Endothelial cell (in vitro differentiated cells): Measurements from ENCODE around the gene HSDL2. TPM values are rescaled to one million over a fixed set of nuclear protein-coding genes. Genes with fewer than 3 reads are reported as not detected.
"Not testable (repeated sequence)": the region's sequence is repeated elsewhere in the genome, so short reads cannot be mapped to it uniquely, and the experiment has no call there.

Experiments used
- DNase-seq: peaks from one replicate; pipeline ENCODE4 v3.0.0; 2021; ENCODE audit warnings: low spot score
- H3K27ac Mint-ChIP-seq: one replicate; pipeline ENCODE4 v1.8.0; 2021; ENCODE audit warnings: mixed read lengths, inconsistent platforms; ENCODE audit not compliant: unreplicated experiment
- H3K27me3 Mint-ChIP-seq: one replicate; pipeline ENCODE4 v1.8.0; 2021; ENCODE audit warnings: mild to moderate bottlenecking, moderate library complexity, mixed read lengths, inconsistent platforms; ENCODE audit not compliant: unreplicated experiment
- H3K36me3 Mint-ChIP-seq: one replicate; pipeline ENCODE4 v1.8.0; 2021; ENCODE audit warnings: mild to moderate bottlenecking, low read depth, mixed read lengths, inconsistent platforms; ENCODE audit not compliant: unreplicated experiment
- H3K4me1 Mint-ChIP-seq: one replicate; pipeline ENCODE4 v1.8.0; 2021; ENCODE audit warnings: mild to moderate bottlenecking, mixed read lengths, inconsistent platforms; ENCODE audit not compliant: unreplicated experiment
- H3K4me3 Mint-ChIP-seq: one replicate; pipeline ENCODE4 v1.8.0; 2021; ENCODE audit warnings: mild to moderate bottlenecking, mixed read lengths, inconsistent platforms; ENCODE audit not compliant: unreplicated experiment
- H3K9me3 Mint-ChIP-seq: one replicate; pipeline ENCODE4 v1.8.0; 2021; ENCODE audit warnings: mixed read lengths, inconsistent platforms; ENCODE audit not compliant: unreplicated experiment
- total RNA-seq: library from RNA; stranded (reverse); fragmentation: NEBNext Ultra II Directional; extraction: Animal tissue kit (Norgen Biotek cat#: 25700); gene quantifications from one replicate; pipeline ENCODE4 v1.2.1, GENCODE V29; 2021; ENCODE audit not compliant: unreplicated experiment
- TF ChIP-seq, protein P1 (sequence below): fragments of 200-600 bp; sonication (generic); IDR thresholded peaks from one replicate; pipeline ENCODE4 v1.5.0; 2021; ENCODE audit warnings: antibody characterized with exemption; ENCODE audit not compliant: unreplicated experiment

The HSDL2 gene
- total RNA-seq, 1 donor from 2014 or later, result 7.9 TPM

DNA sequence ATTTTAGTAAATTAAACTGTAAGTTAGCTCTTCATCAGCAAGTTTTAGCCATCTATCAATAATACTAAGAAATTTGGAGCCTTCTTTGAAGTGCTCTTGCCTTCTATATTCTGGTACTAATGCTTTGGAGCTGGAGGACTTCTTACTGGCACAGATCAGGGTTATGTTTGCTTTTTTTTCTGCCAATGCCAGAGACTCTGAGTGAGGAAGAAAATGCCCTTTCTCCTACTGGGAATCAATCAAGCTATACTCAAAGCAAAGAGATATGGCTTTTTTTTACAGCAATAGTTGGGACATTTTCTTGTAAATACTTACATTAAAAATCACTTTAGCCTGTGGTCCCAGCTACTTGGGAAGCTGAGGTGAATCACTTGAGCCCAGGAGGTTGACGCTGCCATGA is 4.3 kb downstream of the HSDL2 start:
- Mint-ChIP-seq H3K4me3 (no peak overlapping the region), H3K27ac (no peak overlapping the region), H3K27me3 (peaks cover 2% of the 10 kb centered on the region), H3K4me1 (peaks cover 11% of the 10 kb centered on the region), H3K36me3 (peaks cover 4% of the 10 kb centered on the region), H3K9me3 (no peaks in the 10 kb centered on the region)
- TF ChIP-seq, protein P1, sequence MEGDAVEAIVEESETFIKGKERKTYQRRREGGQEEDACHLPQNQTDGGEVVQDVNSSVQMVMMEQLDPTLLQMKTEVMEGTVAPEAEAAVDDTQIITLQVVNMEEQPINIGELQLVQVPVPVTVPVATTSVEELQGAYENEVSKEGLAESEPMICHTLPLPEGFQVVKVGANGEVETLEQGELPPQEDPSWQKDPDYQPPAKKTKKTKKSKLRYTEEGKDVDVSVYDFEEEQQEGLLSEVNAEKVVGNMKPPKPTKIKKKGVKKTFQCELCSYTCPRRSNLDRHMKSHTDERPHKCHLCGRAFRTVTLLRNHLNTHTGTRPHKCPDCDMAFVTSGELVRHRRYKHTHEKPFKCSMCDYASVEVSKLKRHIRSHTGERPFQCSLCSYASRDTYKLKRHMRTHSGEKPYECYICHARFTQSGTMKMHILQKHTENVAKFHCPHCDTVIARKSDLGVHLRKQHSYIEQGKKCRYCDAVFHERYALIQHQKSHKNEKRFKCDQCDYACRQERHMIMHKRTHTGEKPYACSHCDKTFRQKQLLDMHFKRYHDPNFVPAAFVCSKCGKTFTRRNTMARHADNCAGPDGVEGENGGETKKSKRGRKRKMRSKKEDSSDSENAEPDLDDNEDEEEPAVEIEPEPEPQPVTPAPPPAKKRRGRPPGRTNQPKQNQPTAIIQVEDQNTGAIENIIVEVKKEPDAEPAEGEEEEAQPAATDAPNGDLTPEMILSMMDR, result no peak
- DNase-seq, result no peak

DNA sequence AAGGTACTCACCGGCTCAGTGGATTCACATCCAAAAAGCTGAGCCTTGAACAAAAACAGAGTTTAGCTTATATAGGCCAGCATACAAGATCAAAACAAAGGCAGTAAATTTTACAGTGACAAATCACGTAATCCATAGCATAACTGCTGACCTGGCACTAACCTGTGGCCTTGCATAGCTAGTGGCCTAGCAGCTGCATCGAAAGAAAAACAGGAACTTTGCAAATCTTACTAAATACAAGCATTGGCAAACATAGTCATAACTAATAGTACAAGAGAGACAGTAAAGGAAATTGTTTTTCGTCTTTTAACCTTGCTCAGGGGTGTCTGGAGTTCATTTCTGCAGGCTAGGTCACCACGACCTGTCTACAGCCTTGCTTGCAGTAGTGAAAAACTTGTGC is 4.8 kb downstream of the HSDL2 start:
- peaks cover 4% of the 10 kb centered on the region for H3K36me3 Mint-ChIP-seq
- H3K4me1 Mint-ChIP-seq, result peaks cover 7% of the 10 kb centered on the region
- TF ChIP-seq, protein P1, result no peak
- no peaks in the 10 kb centered on the region for H3K9me3 Mint-ChIP-seq
- H3K4me3 Mint-ChIP-seq, result no peak overlapping the region
- no peak overlapping the region for H3K27ac Mint-ChIP-seq
- DNase-seq, result no peak
- H3K27me3 Mint-ChIP-seq, result no peaks in the 10 kb centered on the region

DNA sequence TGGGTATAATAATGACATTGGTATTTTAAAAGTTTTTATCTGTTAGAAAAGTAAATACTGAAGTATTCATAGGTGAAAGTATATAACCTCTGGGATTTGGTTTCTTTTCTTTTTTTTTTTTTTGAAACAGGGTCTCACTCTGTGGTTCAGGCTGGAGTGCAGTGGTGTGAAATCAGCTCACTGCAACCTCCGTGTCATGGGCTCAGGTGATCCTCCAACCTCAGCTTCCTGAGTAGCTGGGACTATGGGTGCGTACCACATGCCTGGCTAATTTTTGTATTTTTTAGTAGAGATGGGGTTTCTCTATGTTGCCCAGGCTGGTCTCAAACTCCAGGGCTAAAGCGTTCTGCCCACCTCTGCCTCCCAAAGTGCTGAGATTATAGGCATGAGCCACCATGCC is 7.2 kb downstream of the HSDL2 start:
- Mint-ChIP-seq H3K36me3 (no peaks in the 10 kb centered on the region), H3K4me3 (no peak overlapping the region), H3K27ac (no peak overlapping the region), H3K27me3 (no peaks in the 10 kb centered on the region), H3K9me3 (no peaks in the 10 kb centered on the region), H3K4me1 (no peaks in the 10 kb centered on the region)
- no peak for DNase-seq
- TF ChIP-seq, protein P1, result no peak

DNA sequence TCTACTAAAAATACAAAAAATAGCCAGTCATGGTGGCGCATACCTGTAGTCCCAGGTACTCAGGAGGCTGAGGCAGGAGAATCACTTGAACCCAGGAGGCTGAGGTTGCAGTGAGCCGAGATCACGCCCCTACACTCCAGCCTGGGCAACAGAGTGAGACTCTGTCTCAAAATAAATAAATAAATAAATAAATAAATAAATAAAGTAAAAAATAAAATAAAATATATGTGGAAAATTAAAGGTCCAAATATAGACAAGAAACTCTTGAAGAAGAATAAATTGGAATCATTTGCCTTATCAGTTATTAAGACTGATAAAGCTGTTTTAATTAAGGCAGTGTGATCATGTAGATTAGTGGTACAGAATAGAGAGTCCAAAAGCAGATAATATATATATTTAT is 10.0 kb downstream of the HSDL2 start:
- not testable (repeated sequence) for H3K27ac Mint-ChIP-seq, H3K9me3 Mint-ChIP-seq, H3K4me3 Mint-ChIP-seq, H3K36me3 Mint-ChIP-seq, H3K4me1 Mint-ChIP-seq, H3K27me3 Mint-ChIP-seq, DNase-seq

DNA sequence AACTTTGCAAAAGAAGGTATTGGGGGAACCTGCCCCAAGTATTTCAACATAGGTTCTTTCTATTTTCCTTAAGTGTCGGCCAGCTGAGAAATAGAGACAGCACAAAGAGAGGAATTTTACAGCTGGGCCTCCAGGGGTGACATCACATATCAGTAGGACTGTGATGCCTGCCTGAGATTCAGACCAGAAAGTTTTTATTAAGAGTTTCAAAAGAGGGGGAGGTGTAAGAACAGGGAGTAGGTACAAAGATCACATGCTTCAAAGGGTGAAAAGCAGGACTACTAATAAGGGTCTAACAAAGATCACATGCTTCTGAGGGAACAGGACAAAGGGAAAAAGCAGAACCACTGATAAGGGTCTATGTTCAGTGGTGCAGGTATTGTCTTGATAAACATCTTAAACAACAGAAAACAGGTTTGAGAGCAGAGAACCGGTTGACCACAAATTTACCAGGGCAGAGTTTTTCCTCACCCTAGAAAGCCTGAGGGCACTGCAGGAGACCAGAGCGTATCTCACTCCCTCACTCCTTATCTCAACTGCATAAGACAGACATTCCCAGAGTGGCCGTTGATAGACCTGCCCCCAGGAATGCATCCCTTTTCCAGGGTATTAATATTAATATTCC is 12.1 kb downstream of the HSDL2 start:
- not testable (repeated sequence) for H3K4me3 Mint-ChIP-seq, H3K9me3 Mint-ChIP-seq, H3K27ac Mint-ChIP-seq, H3K36me3 Mint-ChIP-seq, H3K27me3 Mint-ChIP-seq, DNase-seq, H3K4me1 Mint-ChIP-seq

DNA sequence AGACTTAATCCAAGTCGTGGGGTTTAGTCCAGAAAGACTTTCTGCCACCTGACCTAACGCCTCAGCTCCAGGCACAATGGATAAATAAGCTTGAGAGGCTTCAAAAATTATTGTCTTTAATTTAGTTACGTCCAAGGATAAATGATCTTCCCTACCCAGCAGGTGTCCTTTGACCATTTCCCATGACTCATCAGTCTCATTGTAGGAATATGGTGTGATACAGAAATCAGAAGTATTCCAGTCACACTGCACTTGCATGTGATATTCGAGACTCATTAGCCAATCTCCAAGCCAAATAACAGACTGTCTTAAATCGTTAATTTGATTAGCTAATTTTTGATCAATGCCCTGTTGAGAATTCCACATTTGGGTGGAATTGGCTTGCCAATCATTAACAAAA is 13.2 kb downstream of the HSDL2 start:
- H3K27me3 Mint-ChIP-seq, H3K9me3 Mint-ChIP-seq, H3K4me1 Mint-ChIP-seq, H3K27ac Mint-ChIP-seq, H3K4me3 Mint-ChIP-seq, DNase-seq, H3K36me3 Mint-ChIP-seq: not testable (repeated sequence)
